Neural cell (in vitro differentiated cells): Measurements from ENCODE around the gene GRIK2. TPM values are rescaled to one million over a fixed set of nuclear protein-coding genes. Genes with fewer than 3 reads are reported as not detected.

ENCODE experiments used
- H2AFZ ChIP-seq: fragments of 200-600, 300-800 bp; sonication (generic), shearing (Covaris generic); 2 replicates; pipeline ENCODE4 v1.6.0; 2014; ENCODE audit warnings: low read depth, mild to moderate bottlenecking, antibody characterized with exemption, low read length, moderate library complexity
- H3F3A ChIP-seq: fragments of 200-600 bp; shearing (Covaris generic); 2 replicates; pipeline ENCODE4 v1.6.1; 2016; ENCODE audit warnings: mild to moderate bottlenecking, moderate library complexity, mixed read lengths, antibody characterized with exemption, low read length; ENCODE audit not compliant: insufficient read depth, poor library complexity, severe bottlenecking
- H3K27ac ChIP-seq: fragments of 200-600, 300-800 bp; sonication (generic), shearing (Covaris generic); 2 replicates; pipeline ENCODE4 v1.5.1; 2014; ENCODE audit warnings: mild to moderate bottlenecking, low read length, moderate library complexity
- H3K27me3 ChIP-seq: fragments of 300-800, 200-600 bp; sonication (generic), shearing (Covaris generic); 2 replicates; pipeline ENCODE4 v1.6.0; 2014; ENCODE audit warnings: mild to moderate bottlenecking, low read depth, low read length, moderate library complexity; ENCODE audit not compliant: insufficient read depth
- H3K36me3 ChIP-seq: fragments of 300-800, 200-600 bp; sonication (generic), shearing (Covaris generic); 2 replicates; pipeline ENCODE4 v1.5.1; 2014; ENCODE audit warnings: mild to moderate bottlenecking, antibody characterized with exemption, low read length, moderate library complexity; ENCODE audit not compliant: insufficient read depth
- H3K4me2 ChIP-seq: fragments of 300-800, 200-600 bp; sonication (generic), shearing (Covaris generic); 2 replicates; pipeline ENCODE4 v1.6.0; 2014; ENCODE audit warnings: mild to moderate bottlenecking, low read length
- H3K4me3 ChIP-seq: fragments of 300-800, 200-600 bp; sonication (generic), shearing (Covaris generic); 2 replicates; pipeline ENCODE4 v1.5.1; 2014; ENCODE audit warnings: mild to moderate bottlenecking, low read length, moderate library complexity
- H3K79me2 ChIP-seq: fragments of 200-600 bp; shearing (Covaris generic); replicated peaks from 2 replicates; pipeline ENCODE4 v1.6.0; 2014; ENCODE audit warnings: mild to moderate bottlenecking, low read length, moderate library complexity; ENCODE audit not compliant: insufficient read depth
- H3K9ac ChIP-seq: fragments of 300-800, 200-600 bp; sonication (generic), shearing (Covaris generic); 2 replicates; pipeline ENCODE4 v1.6.1; 2016; ENCODE audit warnings: mild to moderate bottlenecking, low read length, mixed read lengths
- H3K9me2 ChIP-seq: fragments of 200-600 bp; shearing (Covaris generic); 2 replicates; pipeline ENCODE4 v1.6.1; 2016; ENCODE audit warnings: mild to moderate bottlenecking, low read length, mixed read lengths; ENCODE audit not compliant: insufficient read depth
- H3K9me3 ChIP-seq: fragments of 200-600, 300-800 bp; sonication (generic), shearing (Covaris generic); 2 replicates; pipeline ENCODE4 v1.6.1; 2016; ENCODE audit warnings: mild to moderate bottlenecking, mixed run types, low read length, moderate library complexity, mixed read lengths
- H4K20me1 ChIP-seq: fragments of 200-600 bp; shearing (Covaris generic); 2 replicates; pipeline ENCODE4 v1.6.1; 2016; ENCODE audit warnings: mild to moderate bottlenecking, mixed run types; ENCODE audit not compliant: insufficient read depth
- CTCF ChIP-seq: fragments of 450-650 bp; IDR thresholded peaks from 2 replicates; pipeline ENCODE4 v1.5.1; 2014; ENCODE audit warnings: antibody characterized with exemption, mild to moderate bottlenecking, moderate library complexity; ENCODE audit not compliant: poor library complexity, severe bottlenecking
- EP300 ChIP-seq: fragments of 450-650 bp; conservative IDR thresholded peaks from 2 replicates; pipeline ENCODE4 v1.6.1; 2014; ENCODE audit warnings: antibody characterized with exemption, mild to moderate bottlenecking, moderate library complexity; ENCODE audit not compliant: poor library complexity, severe bottlenecking
- EZH2 ChIP-seq: fragments of 200-600, 300-800 bp; shearing (Covaris generic), sonication (generic); IDR thresholded peaks from 2 replicates; pipeline ENCODE4 v1.6.1; 2014; ENCODE audit warnings: antibody characterized with exemption, low read length, borderline replicate concordance, mild to moderate bottlenecking; ENCODE audit not compliant: insufficient read depth, poor library complexity, severe bottlenecking
- MXI1 ChIP-seq: fragments of 450-650 bp; conservative IDR thresholded peaks from 2 replicates; pipeline ENCODE4 v1.6.1; 2014; ENCODE audit warnings: antibody characterized with exemption, mild to moderate bottlenecking; ENCODE audit not compliant: poor library complexity, severe bottlenecking
- POLR2AphosphoS5 ChIP-seq: IDR thresholded peaks from 2 replicates; pipeline ENCODE4 v1.6.1; 2012
- RAD21 ChIP-seq: fragments of 450-650 bp; conservative IDR thresholded peaks from 2 replicates; pipeline ENCODE4 v1.6.1; 2014; ENCODE audit warnings: antibody characterized with exemption, mild to moderate bottlenecking, moderate library complexity
- REST ChIP-seq: IDR thresholded peaks from 2 replicates; pipeline ENCODE4 v1.6.1; 2012; ENCODE audit warnings: borderline replicate concordance
- SMC3 ChIP-seq: fragments of 450-650 bp; conservative IDR thresholded peaks from 2 replicates; pipeline ENCODE4 v1.6.1; 2014; ENCODE audit warnings: antibody characterized with exemption, mild to moderate bottlenecking, moderate library complexity; ENCODE audit not compliant: poor library complexity
- TAF1 ChIP-seq: IDR thresholded peaks from 2 replicates; pipeline ENCODE4 v1.6.1; 2012; ENCODE audit warnings: low read depth
- polyA plus RNA-seq: library from polyadenylated mRNA; depleted of rRNA; stranded (reverse); fragments of >200 nt; gene quantifications from 2 replicates; pipeline ENCODE4 v1.2.3, GENCODE V29; 2014

The GRIK2 gene
- polyA plus RNA-seq, 1 donor from 2014 or later: 106 TPM

- TF ChIP-seq SMC3: no peak
- no peak for TF ChIP-seq POLR2AphosphoS5
- TF ChIP-seq MXI1: no peak
- TF ChIP-seq RAD21: no peak
- no peak for TF ChIP-seq EZH2
- TF ChIP-seq REST: no peak
- no peak for TF ChIP-seq TAF1
- no peak for TF ChIP-seq CTCF
- no peak for TF ChIP-seq EP300
These were observed 323.3 kb downstream of the GRIK2 start for GRCh38 chr6:101716810-101717209.

GRCh38 chr6:101719521-101719920 is 326.0 kb downstream of the GRIK2 start:
- Histone ChIP-seq H2AFZ (no peak overlapping the region), H3K79me2 (no peaks in the 10 kb centered on the region), H3F3A (no peaks in the 10 kb centered on the region), H3K9ac (no peak overlapping the region), H3K27ac (no peak overlapping the region), H3K9me3 (no peaks in the 10 kb centered on the region), H3K9me2 (no peaks in the 10 kb centered on the region), H3K36me3 (no peaks in the 10 kb centered on the region), H3K4me2 (no peak overlapping the region), H4K20me1 (no peaks in the 10 kb centered on the region), H3K27me3 (no peaks in the 10 kb centered on the region), H3K4me3 (no peak overlapping the region)
- TF ChIP-seq POLR2AphosphoS5 (peak; percentile 49), MXI1 (no peak), SMC3 (no peak), CTCF (no peak), REST (peak; percentile 48)

More at GRCh38 chr6:101716810-101717209, 323.3 kb downstream of the GRIK2 start:
- Histone ChIP-seq H4K20me1 (no peaks in the 10 kb centered on the region), H2AFZ (no peak overlapping the region), H3K9ac (no peak overlapping the region), H3K9me3 (no peaks in the 10 kb centered on the region), H3K79me2 (no peaks in the 10 kb centered on the region), H3K4me3 (no peak overlapping the region), H3K9me2 (no peaks in the 10 kb centered on the region), H3K36me3 (no peaks in the 10 kb centered on the region), H3K27ac (no peak overlapping the region), H3F3A (no peaks in the 10 kb centered on the region), H3K27me3 (no peaks in the 10 kb centered on the region), H3K4me2 (no peak overlapping the region)
